Gastrocnemius medialis (tissue), 4 donors: ENCODE results near the gene GNAT1. TPM values are rescaled to one million over a fixed set of nuclear protein-coding genes. Genes with fewer than 3 reads are reported as not detected.

Experiments
- ATAC-seq, 2 donors: fragments of 150-250 bp; one replicate each; pipeline ENCODE4 v1.9.1; 2016
- DNase-seq, 2 donors: peaks; one replicate each; pipeline ENCODE4 v3.0.0-alpha.2; 2019
- H3K27ac ChIP-seq, 4 donors: fragments of 200-600 bp; sonication (generic); 1 replicate in 1 of 4; 2 replicates in 3 of 4; pipeline ENCODE4 v1.5.1; 2016 to 2018; ENCODE audit warnings: mild to moderate bottlenecking in 2 of 4, moderate library complexity in 1 of 4
- H3K27me3 ChIP-seq, 3 donors: fragments of 200-600 bp; sonication (generic) in 2 of 3; 1 replicate in 1 of 3; 2 replicates in 2 of 3; pipeline versions ENCODE4 v1.5.1 to v1.6.0; 2016 to 2019; ENCODE audit warnings: mild to moderate bottlenecking in 1 of 3, moderate library complexity in 1 of 3
- H3K36me3 ChIP-seq, 2 donors: fragments of 200-600 bp; sonication (generic) in 1 of 2; one replicate each; pipeline ENCODE4 v1.5.1; 2017 to 2018
- H3K4me1 ChIP-seq, 2 donors: fragments of 200-600 bp; sonication (generic) in 1 of 2; one replicate each; pipeline ENCODE4 v1.5.1; 2016 to 2017; ENCODE audit warnings: mild to moderate bottlenecking in 2 of 2
- H3K4me3 ChIP-seq, 4 donors: fragments of 200-600 bp; sonication (generic) in 3 of 4; 1 replicate in 1 of 4; 2 replicates in 3 of 4; pipeline ENCODE4 v1.5.1; 2016 to 2019; ENCODE audit warnings: mild to moderate bottlenecking in 2 of 4
- H3K9me3 ChIP-seq, 3 donors: fragments of 200-600 bp; sonication (generic) in 2 of 3; 1 replicate in 1 of 3; 2 replicates in 2 of 3; pipeline ENCODE4 v1.5.1; 2016 to 2019
- POLR2A ChIP-seq, 2 donors: fragments of 450-650 bp; IDR thresholded peaks; one replicate each; pipeline ENCODE4 v1.6.1; 2017; ENCODE audit warnings: antibody characterized with exemption in 2 of 2, mild to moderate bottlenecking in 2 of 2, moderate library complexity in 2 of 2
- in situ Hi-C, 4 donors: fragments of 200-750 bp; cut with MboI; loops; one replicate each; pipeline versions ENCODE4 v1.15.0 to v1.8.0; 2017; ENCODE audit warnings: low sequenced_read_pairs in 4 of 4
- intact Hi-C: fragments of 100-400 bp; cut with DNase I; formaldehyde crosslinking; loops from one replicate; pipeline ENCODE4 v1.15.1; 2023; ENCODE audit warnings: low total_unique reads
- total RNA-seq, 4 donors: library from RNA; depleted of rRNA; stranded (reverse); fragments of >200 nt; gene quantifications; one replicate each; pipeline versions ENCODE4 v1.1.0 to v1.2.3, GENCODE V29; 2016
- TF ChIP-seq, protein P1 (sequence below), 5 experiments: fragments of 450-650 bp in 3 of 5; fragments of 200-600 bp in 2 of 5; sonication (generic) in 2 of 5; IDR thresholded peaks in 4 of 5; conservative IDR thresholded peaks in 1 of 5; 1 replicate in 4 of 5; 2 replicates in 1 of 5; pipeline ENCODE4 v1.5.1; 2016 to 2019; ENCODE audit warnings: antibody characterized with exemption in 5 of 5, mild to moderate bottlenecking in 3 of 5, moderate library complexity in 3 of 5

The GNAT1 gene
- total RNA-seq, 4 donors from 2014 or later = not detected

DNA sequence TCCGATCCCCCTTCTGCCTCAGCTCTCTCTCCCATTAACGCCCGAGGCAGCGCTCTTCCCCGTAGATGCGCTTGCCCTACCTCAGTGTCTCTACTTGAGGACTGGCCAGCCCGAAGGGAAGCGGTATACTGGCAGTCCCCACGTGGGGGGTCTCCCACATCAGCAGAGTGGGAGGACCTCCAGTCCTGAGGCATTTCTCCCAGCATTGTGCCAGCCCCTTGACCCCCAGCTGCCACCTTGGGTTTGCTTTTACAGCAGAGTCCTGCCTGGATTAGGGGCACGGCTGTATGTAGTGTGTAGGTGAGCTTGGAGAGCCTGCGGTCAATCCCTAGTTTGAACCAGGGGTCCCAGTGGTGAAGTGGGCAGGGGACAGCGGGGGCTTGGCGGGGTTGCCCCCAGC lies 35.5 kb upstream of the GNAT1 start:
- ATAC-seq (no peak), DNase-seq (no peak)
- in situ Hi-C loops (no loop called here), intact Hi-C loops (loop anchor here (1.0 to 2.0 kb wide), 2 partner anchors 33 to 35 kb away; no protein-coding TSS in a partner anchor)
- no peaks in the 10 kb centered on the region for H3K36me3 ChIP-seq
- no peaks in the 10 kb centered on the region for H3K9me3 ChIP-seq
- peaks cover 18% of the 10 kb centered on the region in 2 donors for H3K4me1 ChIP-seq
- no peaks in the 10 kb centered on the region for H3K27me3 ChIP-seq
- peak overlapping the region; percentile 57 to 73 (median 64) for H3K4me3 ChIP-seq
- TF ChIP-seq, protein P1, sequence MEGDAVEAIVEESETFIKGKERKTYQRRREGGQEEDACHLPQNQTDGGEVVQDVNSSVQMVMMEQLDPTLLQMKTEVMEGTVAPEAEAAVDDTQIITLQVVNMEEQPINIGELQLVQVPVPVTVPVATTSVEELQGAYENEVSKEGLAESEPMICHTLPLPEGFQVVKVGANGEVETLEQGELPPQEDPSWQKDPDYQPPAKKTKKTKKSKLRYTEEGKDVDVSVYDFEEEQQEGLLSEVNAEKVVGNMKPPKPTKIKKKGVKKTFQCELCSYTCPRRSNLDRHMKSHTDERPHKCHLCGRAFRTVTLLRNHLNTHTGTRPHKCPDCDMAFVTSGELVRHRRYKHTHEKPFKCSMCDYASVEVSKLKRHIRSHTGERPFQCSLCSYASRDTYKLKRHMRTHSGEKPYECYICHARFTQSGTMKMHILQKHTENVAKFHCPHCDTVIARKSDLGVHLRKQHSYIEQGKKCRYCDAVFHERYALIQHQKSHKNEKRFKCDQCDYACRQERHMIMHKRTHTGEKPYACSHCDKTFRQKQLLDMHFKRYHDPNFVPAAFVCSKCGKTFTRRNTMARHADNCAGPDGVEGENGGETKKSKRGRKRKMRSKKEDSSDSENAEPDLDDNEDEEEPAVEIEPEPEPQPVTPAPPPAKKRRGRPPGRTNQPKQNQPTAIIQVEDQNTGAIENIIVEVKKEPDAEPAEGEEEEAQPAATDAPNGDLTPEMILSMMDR (IDR thresholded peaks at IDR 0.05 in 4 of 5, conservative IDR thresholded peaks at IDR 0.05 in 1 of 5) = no peak
- no peak for TF ChIP-seq POLR2A (IDR thresholded peaks at IDR 0.05)
- peak overlapping the region; percentile 31 to 82 (median 77) for H3K27ac ChIP-seq

DNA sequence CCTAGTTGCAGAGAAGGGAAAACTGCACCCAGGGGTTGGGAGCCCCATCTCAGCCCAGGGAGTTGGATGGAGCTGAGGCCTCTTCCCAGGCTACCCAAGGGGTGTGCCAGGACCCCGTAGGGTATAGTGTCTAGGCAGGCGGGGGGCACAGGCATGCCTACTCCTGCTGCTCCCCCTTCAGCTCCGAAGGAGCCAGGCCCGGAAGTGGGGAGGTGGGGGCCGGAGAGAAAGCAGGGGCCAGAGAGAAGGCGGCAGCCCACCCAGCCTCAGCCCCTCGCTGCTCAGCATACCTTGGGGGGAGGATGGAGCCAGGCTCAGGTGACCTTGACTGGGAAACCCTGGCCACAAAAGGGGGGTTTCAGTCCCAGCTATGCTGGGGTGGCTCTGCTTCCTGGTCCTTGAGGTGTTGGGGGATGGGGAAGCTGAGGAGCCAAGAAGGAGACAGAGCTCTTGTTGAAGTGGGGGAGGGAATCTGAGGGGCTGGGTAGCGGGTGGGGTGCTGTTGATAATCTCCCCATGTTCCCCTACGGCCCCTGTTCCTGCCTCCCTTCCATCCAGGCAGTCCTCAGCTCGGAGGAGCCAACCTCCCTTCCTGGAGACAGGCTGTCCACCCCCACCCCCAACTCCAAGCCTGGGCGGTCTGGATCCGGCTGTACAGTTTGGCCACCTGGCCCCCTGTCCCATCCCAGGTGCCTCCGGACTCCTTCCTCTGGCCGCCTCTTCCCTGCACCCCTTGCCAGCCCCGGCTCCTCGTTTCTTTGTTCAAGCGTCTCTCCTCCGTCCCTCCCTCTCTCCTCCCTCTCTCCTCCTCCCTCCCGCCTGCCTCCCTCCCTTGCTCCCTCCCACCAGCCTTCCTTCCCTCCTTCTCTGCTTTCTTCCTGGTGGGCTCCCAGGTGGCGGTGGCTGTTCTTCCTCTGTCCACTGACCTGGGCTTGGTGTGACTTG lies 34.6 kb upstream of the GNAT1 start:
- no peak for DNase-seq
- Histone ChIP-seq H3K4me3 (peak overlapping the region in 3 of 4 donors; percentile 57 to 66 (median 63)), H3K27ac (peak overlapping the region; percentile 57 to 82 (median 77)), H3K9me3 (no peaks in the 10 kb centered on the region), H3K4me1 (peaks cover 18 to 28% of the 10 kb centered on the region in 2 donors), H3K36me3 (no peaks in the 10 kb centered on the region), H3K27me3 (no peaks in the 10 kb centered on the region)
- no peak for ATAC-seq
- in situ Hi-C loops (no loop called here), intact Hi-C loops (no loop called here)
- no peak for TF ChIP-seq POLR2A (IDR thresholded peaks at IDR 0.05)
- TF ChIP-seq, protein P1 (IDR thresholded peaks at IDR 0.05 in 4 of 5, conservative IDR thresholded peaks at IDR 0.05 in 1 of 5) = no peak

DNA sequence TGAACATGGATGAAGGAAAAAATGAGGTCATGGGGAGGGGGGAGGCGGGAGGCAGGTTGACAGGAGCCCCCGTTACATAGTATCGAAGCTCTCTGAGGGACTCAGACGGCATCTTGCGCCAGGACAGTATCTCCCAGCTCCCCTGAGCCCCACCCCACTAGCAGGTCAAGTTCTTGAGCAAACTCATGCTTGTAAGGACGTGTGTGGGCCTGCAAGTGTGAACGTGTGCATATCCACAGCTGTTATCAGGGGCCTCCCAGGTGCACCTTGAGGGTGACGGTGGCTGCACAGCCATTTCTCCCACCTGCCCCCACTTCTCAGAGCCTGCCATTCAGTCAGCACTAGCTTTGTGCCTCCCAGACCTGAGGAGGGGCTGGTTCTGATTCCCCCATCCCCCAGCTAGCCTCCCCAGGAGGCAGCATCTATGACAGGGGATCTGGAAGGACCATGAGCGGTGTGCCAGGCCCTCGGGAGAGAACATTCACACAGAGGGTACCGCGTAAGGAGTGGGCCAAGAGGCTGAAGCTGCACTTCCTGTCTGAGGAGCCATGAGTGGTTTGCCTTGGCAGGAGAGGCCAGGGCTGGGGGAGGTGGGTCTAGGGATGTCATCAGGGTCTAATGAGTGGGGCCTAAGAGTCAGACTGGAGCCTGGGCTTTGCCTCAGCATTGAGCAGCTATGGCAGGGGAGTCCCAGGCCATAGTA lies 33.4 kb upstream of the GNAT1 start:
- in situ Hi-C loops = no loop called here
- H3K4me1 ChIP-seq = peaks cover 18 to 33% of the 10 kb centered on the region in 2 donors
- TF ChIP-seq, protein P1 (IDR thresholded peaks at IDR 0.05 in 4 of 5, conservative IDR thresholded peaks at IDR 0.05 in 1 of 5) = no peak
- no peak for TF ChIP-seq POLR2A (IDR thresholded peaks at IDR 0.05)
- H3K36me3 ChIP-seq = no peaks in the 10 kb centered on the region
- ATAC-seq (no peak), DNase-seq (no peak)
- intact Hi-C loops = no loop called here
- peak overlapping the region; percentile 57 to 82 (median 77) for H3K27ac ChIP-seq
- no peak overlapping the region for H3K4me3 ChIP-seq
- no peaks in the 10 kb centered on the region for H3K27me3 ChIP-seq
- no peaks in the 10 kb centered on the region for H3K9me3 ChIP-seq

DNA sequence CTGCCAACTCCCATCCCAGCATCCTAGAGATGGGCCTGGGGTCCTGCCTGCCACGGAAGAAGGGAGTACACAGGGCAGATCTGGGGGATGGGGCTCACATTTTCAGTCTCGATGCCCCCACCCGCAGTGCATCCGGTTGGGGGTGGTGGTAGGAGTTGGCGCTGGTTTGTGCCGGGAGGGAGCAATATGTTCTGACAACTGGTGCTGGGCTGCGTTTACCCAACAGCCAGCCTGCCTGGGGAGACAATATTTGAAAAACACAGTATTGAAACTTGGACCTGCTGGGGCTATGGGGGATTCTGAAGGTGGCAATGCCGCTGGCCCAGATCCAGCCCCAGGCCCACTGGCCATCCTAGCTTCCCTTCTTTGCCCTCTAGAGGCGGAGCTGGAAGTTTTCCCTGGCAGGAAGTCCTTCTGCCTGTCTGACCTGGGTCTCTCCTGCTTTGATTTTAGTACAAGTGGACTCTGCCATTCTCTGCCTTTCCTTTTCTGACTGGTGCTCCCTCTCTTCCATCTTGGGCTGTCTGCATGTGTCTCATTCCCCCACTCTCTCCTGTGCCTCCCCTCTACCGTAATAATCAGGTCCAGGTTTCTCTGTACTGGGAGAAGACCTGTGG lies 32.8 kb upstream of the GNAT1 start:
- Histone ChIP-seq H3K4me3 (no peak overlapping the region), H3K9me3 (no peaks in the 10 kb centered on the region), H3K27me3 (no peaks in the 10 kb centered on the region), H3K4me1 (peaks cover 22 to 38% of the 10 kb centered on the region in 2 donors), H3K36me3 (no peaks in the 10 kb centered on the region), H3K27ac (peak overlapping the region; percentile 57 to 82 (median 77))
- intact Hi-C loops = no loop called here
- TF ChIP-seq POLR2A (IDR thresholded peaks at IDR 0.05) = no peak
- TF ChIP-seq, protein P1 (IDR thresholded peaks at IDR 0.05 in 4 of 5, conservative IDR thresholded peaks at IDR 0.05 in 1 of 5) = no peak
- DNase-seq (no peak), ATAC-seq (no peak)
- in situ Hi-C loops = no loop called here
